IMR-90 (cell line): Measurements from ENCODE around the gene VWA8.

ENCODE experiments used
- CTCF ChIP-seq: conservative IDR thresholded peaks from 2 replicates; pipeline ENCODE4 v1.5.1; 2012; ENCODE audit warnings: mild to moderate bottlenecking, low read depth, low read length, improper control_type of control experiment
- FOS ChIP-seq: fragments of 150-350 bp; IDR thresholded peaks from 2 replicates; pipeline ENCODE4 v1.6.1; 2016; ENCODE audit warnings: low read depth, low read length
- POLR2A ChIP-seq: IDR thresholded peaks from 2 replicates; pipeline ENCODE4 v1.6.1; 2012; ENCODE audit warnings: mild to moderate bottlenecking, low read depth, low read length

GRCh38 chr13:41567363-41567762, 393.5 kb downstream of the VWA8 start:
- no peak for TF ChIP-seq CTCF
- TF ChIP-seq FOS: no peak
- TF ChIP-seq POLR2A: no peak
